HepG2 (cell line): ENCODE data around the gene PRMT5. TPM values are rescaled to one million over a fixed set of nuclear protein-coding genes. Genes with fewer than 3 reads are reported as not detected.

ENCODE experiments used
- ADNP ChIP-seq: sonication (generic); formaldehyde crosslinking; IDR thresholded peaks from 2 replicates; pipeline ENCODE4 v1.4.0; 2020; ENCODE audit warnings: missing genetic modification reagents
- ARNT ChIP-seq: fragments of 450-650 bp; IDR thresholded peaks from 2 replicates; pipeline ENCODE4 v1.6.1; 2017
- BRCA1 ChIP-seq: sonication (generic); formaldehyde crosslinking; IDR thresholded peaks from 2 replicates; pipeline ENCODE4 v1.4.0; 2020; ENCODE audit warnings: missing genetic modification reagents
- BRD4 ChIP-seq: sonication (generic); formaldehyde crosslinking; IDR thresholded peaks from 2 replicates; pipeline ENCODE4 v1.4.0; 2020; ENCODE audit warnings: missing genetic modification reagents
- EZH2 ChIP-seq: conservative IDR thresholded peaks from 2 replicates; pipeline ENCODE4 v1.6.1; 2012; ENCODE audit warnings: mild to moderate bottlenecking, low read depth, low read length, moderate library complexity
- FOXO1 ChIP-seq: sonication (generic); formaldehyde crosslinking; IDR thresholded peaks from 2 replicates; pipeline ENCODE4 v1.4.0; 2020; ENCODE audit warnings: missing genetic modification reagents
- GZF1 ChIP-seq: sonication (generic); formaldehyde crosslinking; IDR thresholded peaks from 2 replicates; pipeline ENCODE4 v1.5.1; 2020; ENCODE audit warnings: mild to moderate bottlenecking, missing genetic modification reagents
- HOXA5 ChIP-seq: sonication (generic); formaldehyde crosslinking; IDR thresholded peaks from 2 replicates; pipeline ENCODE4 v1.4.0; 2020; ENCODE audit warnings: missing genetic modification reagents
- MAFG ChIP-seq: sonication (generic); formaldehyde crosslinking; IDR thresholded peaks from 2 replicates; pipeline ENCODE4 v1.5.1; 2020; ENCODE audit warnings: mild to moderate bottlenecking, missing genetic modification reagents
- PBX2 ChIP-seq: IDR thresholded peaks from 2 replicates; pipeline ENCODE4 v1.6.1; 2016; ENCODE audit warnings: control low read depth
- THAP11 ChIP-seq: IDR thresholded peaks from 2 replicates; pipeline ENCODE4 v1.6.1; 2016; ENCODE audit warnings: missing biosample characterization, missing genetic modification reagents
- ZEB1 ChIP-seq: IDR thresholded peaks from 2 replicates; pipeline ENCODE4 v1.6.1; 2012; ENCODE audit warnings: mild to moderate bottlenecking, low read depth, inconsistent platforms; ENCODE audit not compliant: insufficient replicate concordance
- ZNF160 ChIP-seq: sonication (generic); formaldehyde crosslinking; IDR thresholded peaks from 2 replicates; pipeline ENCODE4 v1.8.0; 2022; ENCODE audit warnings: mild to moderate bottlenecking, inconsistent platforms, missing genetic modification reagents
- ZNF234 ChIP-seq: sonication (generic); formaldehyde crosslinking; conservative IDR thresholded peaks from 2 replicates; pipeline ENCODE4 v1.5.1; 2020; ENCODE audit warnings: mild to moderate bottlenecking, missing genetic modification reagents
- ZNF251 ChIP-seq: sonication (generic); formaldehyde crosslinking; IDR thresholded peaks from 2 replicates; pipeline ENCODE4 v1.9.0; 2021; ENCODE audit warnings: mild to moderate bottlenecking, missing genetic modification reagents
- ZNF274 ChIP-seq: sonication (generic); formaldehyde crosslinking; IDR thresholded peaks from 2 replicates; pipeline ENCODE4 v1.5.1; 2020; ENCODE audit warnings: mild to moderate bottlenecking, missing genetic modification reagents
- ZNF280B ChIP-seq: sonication (generic); formaldehyde crosslinking; IDR thresholded peaks from 2 replicates; pipeline ENCODE4 v1.5.0; 2020; ENCODE audit warnings: missing genetic modification reagents, mild to moderate bottlenecking, borderline replicate concordance
- ZNF292 ChIP-seq: sonication (generic); formaldehyde crosslinking; IDR thresholded peaks from 2 replicates; pipeline ENCODE4 v1.8.1; 2022; ENCODE audit warnings: mild to moderate bottlenecking, low read depth, missing genetic modification reagents, borderline replicate concordance
- ZNF44 ChIP-seq: sonication (generic); formaldehyde crosslinking; IDR thresholded peaks from 2 replicates; pipeline ENCODE4 v1.5.1; 2020; ENCODE audit warnings: mild to moderate bottlenecking, missing genetic modification reagents
- ZNF556 ChIP-seq: sonication (generic); formaldehyde crosslinking; IDR thresholded peaks from 2 replicates; pipeline ENCODE4 v1.4.0; 2020; ENCODE audit warnings: mild to moderate bottlenecking, missing genetic modification reagents, borderline replicate concordance
- ZNF766 ChIP-seq: sonication (generic); formaldehyde crosslinking; IDR thresholded peaks from 2 replicates; pipeline ENCODE4 v1.5.0; 2020; ENCODE audit warnings: missing genetic modification reagents, borderline replicate concordance
- polyA plus RNA-seq, 8 experiments: library from polyadenylated mRNA; depleted of rRNA in 3 of 8; stranded (reverse) in 7 of 8; unstranded in 1 of 8; fragments of >200 nt; fragmentation: Illumina TruSeq in 4 of 8; extraction: Trizol in 4 of 8; gene quantifications; 2 replicates each; pipeline versions ENCODE4 v1.2.1 to v1.2.3, GENCODE V29; 2011 to 2016; ENCODE audit warnings: low read depth in 4 of 8, missing spikeins in 1 of 8, mixed read lengths in 1 of 8; ENCODE audit not compliant: insufficient read depth in 1 of 8
- total RNA-seq, 5 experiments: library from RNA; depleted of rRNA; stranded (reverse); fragments of >200 nt; fragmentation: Illumina TruSeq; extraction: Trizol; gene quantifications; 2 replicates each; pipeline ENCODE4 v1.2.3, GENCODE V29; 2016; ENCODE audit warnings: low read depth in 1 of 5
- TF ChIP-seq, protein P1 (sequence below): sonication (generic); formaldehyde crosslinking; IDR thresholded peaks from 2 replicates; pipeline ENCODE4 v1.5.0; 2020; ENCODE audit warnings: mild to moderate bottlenecking, missing genetic modification reagents
- TF ChIP-seq, protein P2 (sequence below): sonication (generic); formaldehyde crosslinking; IDR thresholded peaks from 2 replicates; pipeline ENCODE4 v1.4.0; 2020; ENCODE audit warnings: mild to moderate bottlenecking, missing genetic modification reagents

Gene PRMT5
- total and polyA plus RNA-seq, 2 of the 13 experiments (the other 11 are each of a cell fraction or from before 2014, with no cell fraction given), result 210 to 354 TPM

DNA sequence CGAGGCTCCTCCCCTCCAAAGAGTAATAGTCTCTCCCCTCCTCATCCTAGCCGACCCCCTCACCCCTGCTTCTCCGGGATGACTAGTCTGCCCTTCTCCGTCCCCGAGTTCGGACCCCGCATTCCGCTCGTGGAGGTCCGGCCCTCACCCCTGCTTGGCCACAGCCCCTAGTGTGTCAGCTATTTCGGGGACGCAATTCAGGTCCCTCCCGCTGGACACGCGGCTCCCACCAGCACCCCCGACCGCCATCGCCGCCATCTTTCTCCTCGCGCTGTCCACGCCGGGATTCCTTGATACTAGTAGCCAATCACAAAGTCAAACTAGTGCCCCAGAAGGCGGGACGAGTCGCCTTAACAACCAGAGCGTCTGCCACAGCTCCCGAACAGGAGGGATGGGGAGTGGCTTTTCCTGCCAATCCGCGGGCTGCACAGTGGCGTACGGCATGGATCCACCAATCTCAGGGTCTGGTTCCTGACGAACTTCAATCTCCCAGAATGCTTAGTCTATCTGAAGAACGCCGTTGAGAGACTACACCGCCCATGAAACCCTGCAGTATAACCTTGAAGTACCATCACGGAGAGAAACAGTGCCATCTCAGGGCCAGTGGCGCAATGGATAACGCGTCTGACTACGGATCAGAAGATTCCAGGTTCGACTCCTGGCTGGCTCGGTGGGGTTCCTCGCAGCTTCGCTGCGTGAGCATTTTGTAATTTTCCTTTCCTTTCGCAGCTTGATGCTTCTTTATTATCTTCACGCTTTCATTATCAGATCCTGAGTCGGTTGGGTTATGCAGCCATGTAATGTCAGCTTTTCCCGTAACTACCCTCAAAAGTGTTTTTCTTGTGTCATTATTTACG, at the start of gene PRMT5 (continued):
- TF ChIP-seq ZNF44 (peak; percentile 99), HOXA5 (CRISPR knock-in tag) (peak; percentile 99), FOXO1 (CRISPR knock-in tag) (peak; percentile 84), ARNT (no peak), ZNF251 (CRISPR knock-in tag) (peak; percentile 97), BRCA1 (CRISPR knock-in tag) (peak; percentile 98), ZNF274 (CRISPR knock-in tag) (peak; percentile 98), ZNF234 (CRISPR knock-in tag) (no peak), EZH2 (no peak), GZF1 (CRISPR knock-in tag) (peak; percentile 74), ZNF556 (CRISPR knock-in tag) (peak; percentile 99), ZNF766 (CRISPR knock-in tag) (peak; percentile 93; the same call in 1 of the 2 replicates), ZNF280B (CRISPR knock-in tag) (peak; percentile 99), THAP11 (CRISPR knock-in tag) (peak; percentile 94), PBX2 (CRISPR knock-in tag) (no peak; the same call in 1 of the 2 replicates), ADNP (peak; percentile 73; the same call in 1 of the 2 replicates), BRD4 (CRISPR knock-in tag) (peak; percentile 96), ZEB1 (no peak), MAFG (CRISPR knock-in tag) (no peak), ZNF160 (CRISPR knock-in tag) (peak; percentile 87; the same call in 1 of the 2 replicates), ZNF292 (CRISPR knock-in tag) (peak; percentile 79; the same call in 1 of the 2 replicates)
- TF ChIP-seq, protein P1, sequence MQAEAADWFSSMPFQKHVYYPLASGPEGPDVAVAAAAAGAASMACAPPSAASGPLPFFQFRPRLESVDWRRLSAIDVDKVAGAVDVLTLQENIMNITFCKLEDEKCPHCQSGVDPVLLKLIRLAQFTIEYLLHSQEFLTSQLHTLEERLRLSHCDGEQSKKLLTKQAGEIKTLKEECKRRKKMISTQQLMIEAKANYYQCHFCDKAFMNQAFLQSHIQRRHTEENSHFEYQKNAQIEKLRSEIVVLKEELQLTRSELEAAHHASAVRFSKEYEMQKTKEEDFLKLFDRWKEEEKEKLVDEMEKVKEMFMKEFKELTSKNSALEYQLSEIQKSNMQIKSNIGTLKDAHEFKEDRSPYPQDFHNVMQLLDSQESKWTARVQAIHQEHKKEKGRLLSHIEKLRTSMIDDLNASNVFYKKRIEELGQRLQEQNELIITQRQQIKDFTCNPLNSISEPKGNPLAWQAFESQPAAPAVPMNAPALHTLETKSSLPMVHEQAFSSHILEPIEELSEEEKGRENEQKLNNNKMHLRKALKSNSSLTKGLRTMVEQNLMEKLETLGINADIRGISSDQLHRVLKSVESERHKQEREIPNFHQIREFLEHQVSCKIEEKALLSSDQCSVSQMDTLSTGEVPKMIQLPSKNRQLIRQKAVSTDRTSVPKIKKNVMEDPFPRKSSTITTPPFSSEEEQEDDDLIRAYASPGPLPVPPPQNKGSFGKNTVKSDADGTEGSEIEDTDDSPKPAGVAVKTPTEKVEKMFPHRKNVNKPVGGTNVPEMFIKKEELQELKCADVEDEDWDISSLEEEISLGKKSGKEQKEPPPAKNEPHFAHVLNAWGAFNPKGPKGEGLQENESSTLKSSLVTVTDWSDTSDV, result peak; percentile 98; the same call in 1 of the 2 replicates
- TF ChIP-seq, protein P2, sequence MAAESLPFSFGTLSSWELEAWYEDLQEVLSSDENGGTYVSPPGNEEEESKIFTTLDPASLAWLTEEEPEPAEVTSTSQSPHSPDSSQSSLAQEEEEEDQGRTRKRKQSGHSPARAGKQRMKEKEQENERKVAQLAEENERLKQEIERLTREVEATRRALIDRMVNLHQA (CRISPR knock-in tag), result peak; percentile 53; the same call in 1 of the 2 replicates
